Fibroblast of gingiva (primary cell): ENCODE results near the gene PITPNM2.
"Not testable (repeated sequence)": the region's sequence is repeated elsewhere in the genome, so short reads cannot be mapped to it uniquely, and the experiment has no call there.

ENCODE experiments used
- DNase-seq: peaks from one replicate; pipeline ENCODE4 v3.0.0-alpha.2; 2011; ENCODE audit warnings: low read depth

PITPNM2 gene

GRCh38 chr12:123120452-123121166, 30.3 kb downstream of the PITPNM2 start:
- DNase-seq: no peak

GRCh38 chr12:123119808-123120207, 31.1 kb downstream of the PITPNM2 start:
- no peak for DNase-seq

GRCh38 chr12:123118497-123118896, 32.4 kb downstream of the PITPNM2 start:
- no peak for DNase-seq

GRCh38 chr12:123115409-123116121, 35.3 kb downstream of the PITPNM2 start:
- peak; percentile 86 for DNase-seq

- no peak for DNase-seq
These were observed 36.4 kb downstream of the PITPNM2 start for GRCh38 chr12:123114304-123115083.

- no peak for DNase-seq
These were observed 37.9 kb downstream of the PITPNM2 start for GRCh38 chr12:123113026-123113425.

GRCh38 chr12:123111498-123112165, 39.3 kb downstream of the PITPNM2 start:
- DNase-seq: no peak

GRCh38 chr12:123109319-123109772, 41.5 kb downstream of the PITPNM2 start:
- no peak for DNase-seq

- DNase-seq: no peak
These were observed 42.2 kb downstream of the PITPNM2 start for GRCh38 chr12:123108682-123109066.

- no peak for DNase-seq
These were observed 42.8 kb downstream of the PITPNM2 start for GRCh38 chr12:123107926-123108681.

GRCh38 chr12:123106640-123107359, 44.1 kb downstream of the PITPNM2 start:
- DNase-seq: no peak

GRCh38 chr12:123105211-123105826, 45.6 kb downstream of the PITPNM2 start:
- DNase-seq: no peak

- no peak for DNase-seq
These were observed 46.1 kb downstream of the PITPNM2 start for GRCh38 chr12:123104809-123105208.

- not testable (repeated sequence) for DNase-seq
These were observed 46.8 kb downstream of the PITPNM2 start for GRCh38 chr12:123104094-123104493.

- no peak for DNase-seq
These were observed 47.9 kb downstream of the PITPNM2 start for GRCh38 chr12:123102781-123103503.

- no peak for DNase-seq
These were observed 48.5 kb downstream of the PITPNM2 start for GRCh38 chr12:123102366-123102765.

- no peak for DNase-seq
These were observed 49.4 kb downstream of the PITPNM2 start for GRCh38 chr12:123101526-123101925.
